ENCODE measurements around the gene RPS19BP1. TPM values are rescaled to one million over a fixed set of nuclear protein-coding genes. Genes with fewer than 3 reads are reported as not detected.
A peak's percentile ranks its signal among the peaks of the same experiment; 100 is the strongest.

RPS19BP1 gene
- total RNA-seq, 1 experiment from 2014 or later, result 286 TPM

- DNase-seq (ENCODE audit: low read depth), result no peak
Measured at GRCh38 chr22:39559456-39560105, 27.0 kb upstream of the RPS19BP1 start.

DNA sequence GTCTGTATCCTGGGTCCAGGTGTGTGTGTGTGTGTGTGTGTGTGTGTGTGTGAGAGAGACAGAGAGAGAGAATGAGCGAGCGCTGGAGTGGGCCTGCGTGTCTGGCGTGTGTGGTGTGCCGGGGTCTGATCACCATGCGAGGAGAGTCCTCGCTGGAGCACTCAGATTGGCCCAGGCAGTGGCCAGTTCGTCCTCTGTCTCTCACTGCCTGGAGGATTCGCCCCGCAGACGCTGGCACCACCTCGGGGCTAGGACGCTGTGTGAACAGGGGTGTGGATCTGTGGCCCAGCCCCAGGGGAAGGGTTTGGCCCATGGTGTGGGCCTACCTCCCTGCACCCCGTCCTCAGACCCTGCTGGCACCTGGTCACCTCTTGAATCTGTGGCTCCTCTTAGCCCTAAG, 26.4 kb upstream of the RPS19BP1 start:
- no peak for DNase-seq (ENCODE audit: low read depth)

DNA sequence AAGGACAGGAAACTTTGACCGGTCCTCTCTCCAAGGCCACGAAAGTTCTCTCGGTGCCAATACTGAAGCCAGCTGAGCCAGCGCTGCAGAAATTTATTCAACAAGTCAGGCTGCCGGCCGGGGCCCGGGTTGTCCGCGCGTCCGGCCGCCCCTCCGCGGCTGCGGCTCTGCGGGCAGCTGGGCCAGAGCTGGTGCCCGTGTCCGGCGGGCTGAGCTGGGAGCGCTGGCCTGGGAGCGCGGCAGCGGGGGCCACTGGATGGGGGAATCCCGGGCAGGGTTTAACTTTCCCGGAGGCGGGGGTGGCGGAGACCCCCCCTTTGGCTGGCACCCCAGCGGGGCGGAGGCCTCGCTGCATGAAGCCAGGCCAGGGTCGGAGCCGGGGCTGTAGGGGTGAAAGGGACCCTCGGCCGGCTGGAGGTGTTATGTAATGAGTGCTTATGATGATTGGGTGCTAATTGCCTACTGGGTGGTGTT, 25.7 kb upstream of the RPS19BP1 start:
- DNase-seq (ENCODE audit: low read depth), result no peak

DNA sequence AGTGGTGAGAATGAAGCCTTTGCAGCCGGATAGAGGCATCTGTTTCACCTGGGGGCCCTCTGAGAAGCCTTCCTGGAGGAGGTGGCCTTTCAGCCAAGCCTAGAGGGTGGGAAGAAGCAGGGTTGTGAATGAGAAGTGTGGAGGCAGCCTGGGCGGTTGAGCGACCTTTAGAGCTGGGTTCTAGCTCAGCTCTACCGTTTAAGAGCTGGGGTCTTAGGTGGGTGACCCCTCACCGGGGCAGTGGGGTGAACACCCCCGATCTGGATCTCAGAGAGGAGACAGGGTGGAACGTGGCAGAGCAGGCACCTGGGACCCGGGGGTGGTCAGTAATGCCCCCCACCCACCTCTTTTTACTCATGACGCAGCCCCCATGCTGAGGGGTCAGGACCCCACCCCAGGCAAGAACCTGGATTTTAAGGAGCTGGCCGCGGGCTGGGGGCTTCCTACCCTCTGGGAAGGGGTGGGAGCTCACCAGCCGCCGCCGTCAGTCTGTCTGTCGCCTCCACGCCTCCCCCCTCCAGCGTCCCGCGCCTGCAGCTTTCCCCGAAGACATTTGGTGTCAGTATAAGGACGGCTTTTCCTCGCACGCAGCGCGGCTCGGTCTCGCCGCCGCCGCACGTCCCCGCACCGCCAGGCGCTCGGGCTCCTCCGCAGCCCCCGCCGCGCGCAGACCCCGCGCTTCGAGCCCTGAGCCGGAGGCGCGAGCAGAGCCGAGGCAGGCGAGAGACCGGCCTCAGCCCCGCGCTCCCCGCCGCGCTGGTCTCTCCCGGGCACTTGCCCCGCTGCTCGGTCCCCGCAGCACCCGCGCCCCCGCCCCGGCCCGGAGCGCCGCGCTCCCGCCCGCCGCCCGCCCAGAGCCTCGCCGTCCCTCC, 24.7 kb upstream of the RPS19BP1 start:
- DNase-seq (ENCODE audit: low read depth), result no peak

DNA sequence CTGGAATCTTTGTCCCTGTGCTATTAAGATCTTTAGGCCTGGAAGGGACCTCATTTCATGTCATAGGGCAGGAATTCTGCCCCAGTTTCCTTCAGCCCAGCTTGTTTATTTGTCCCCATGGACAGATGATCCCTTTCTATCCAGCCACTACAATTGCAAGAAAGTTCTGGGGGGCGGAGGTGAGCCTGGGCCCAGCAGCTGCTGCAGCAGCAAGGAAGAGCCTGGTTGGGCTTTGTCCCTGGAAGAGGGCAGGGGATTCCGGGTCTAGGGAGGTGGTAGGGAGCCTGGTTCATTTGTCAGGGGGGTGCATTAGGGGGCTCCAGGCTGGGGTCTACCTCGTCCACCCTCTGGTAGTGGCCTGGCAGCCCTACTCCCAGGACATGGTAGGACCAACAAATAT, 21.6 kb upstream of the RPS19BP1 start:
- no peak for DNase-seq (ENCODE audit: low read depth)

- no peak for DNase-seq (ENCODE audit: low read depth)
Measured at GRCh38 chr22:39553429-39553828, 20.9 kb upstream of the RPS19BP1 start.

GRCh38 chr22:39547587-39547947, 15.0 kb upstream of the RPS19BP1 start:
- DNase-seq (ENCODE audit: low read depth), result no peak

GRCh38 chr22:39546889-39547586, 14.5 kb upstream of the RPS19BP1 start:
- DNase-seq (ENCODE audit: low read depth), result no peak

DNA sequence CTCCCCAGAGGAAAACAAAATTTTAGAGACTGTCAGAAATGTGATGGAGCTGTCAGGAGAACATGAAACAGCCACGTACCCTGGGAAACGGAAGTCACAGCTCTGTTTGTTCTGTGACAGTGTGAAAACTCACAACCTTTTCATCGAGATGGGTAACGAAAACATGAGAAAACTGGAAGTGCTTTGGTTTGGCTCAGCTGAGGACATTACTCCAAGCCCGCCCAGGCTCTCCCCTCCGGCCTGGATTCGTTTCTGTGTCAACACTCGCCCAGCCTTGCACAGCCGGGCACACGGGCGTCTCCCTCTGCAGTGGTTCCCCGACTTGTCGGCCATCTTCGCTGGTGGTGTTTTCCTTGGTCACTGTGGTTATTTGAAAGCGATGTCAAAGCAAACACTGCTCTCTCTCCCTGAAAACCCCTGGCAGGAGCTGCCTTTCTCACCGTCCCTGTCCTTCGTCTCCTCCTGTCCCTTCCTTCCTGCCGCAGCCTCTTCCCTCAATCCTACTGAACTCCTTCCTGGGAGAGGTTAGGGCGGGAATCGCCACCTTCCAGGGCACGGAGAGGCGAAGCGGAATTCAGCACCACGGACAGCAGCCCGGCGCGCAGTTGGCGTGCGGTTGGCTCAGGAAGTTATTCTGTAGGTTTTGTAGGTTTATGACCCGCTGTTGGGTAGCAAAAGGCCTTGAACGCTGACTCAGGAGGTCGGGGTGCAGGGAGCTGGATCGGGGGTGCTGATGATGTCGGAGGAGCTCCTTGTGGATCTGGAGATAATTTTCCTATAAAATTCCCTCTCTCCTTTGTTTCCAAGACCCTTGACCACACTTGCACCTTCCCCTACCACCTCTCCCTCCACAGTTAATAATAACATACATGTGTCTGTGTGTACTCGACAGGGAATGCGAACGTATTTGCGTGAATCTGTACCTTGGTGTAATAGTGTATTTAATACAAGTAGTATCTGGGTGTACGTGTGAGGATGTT, 13.1 kb upstream of the RPS19BP1 start:
- DNase-seq (ENCODE audit: low read depth), result no peak

GRCh38 chr22:39543095-39543494, 10.5 kb upstream of the RPS19BP1 start:
- DNase-seq (ENCODE audit: low read depth), result no peak

DNA sequence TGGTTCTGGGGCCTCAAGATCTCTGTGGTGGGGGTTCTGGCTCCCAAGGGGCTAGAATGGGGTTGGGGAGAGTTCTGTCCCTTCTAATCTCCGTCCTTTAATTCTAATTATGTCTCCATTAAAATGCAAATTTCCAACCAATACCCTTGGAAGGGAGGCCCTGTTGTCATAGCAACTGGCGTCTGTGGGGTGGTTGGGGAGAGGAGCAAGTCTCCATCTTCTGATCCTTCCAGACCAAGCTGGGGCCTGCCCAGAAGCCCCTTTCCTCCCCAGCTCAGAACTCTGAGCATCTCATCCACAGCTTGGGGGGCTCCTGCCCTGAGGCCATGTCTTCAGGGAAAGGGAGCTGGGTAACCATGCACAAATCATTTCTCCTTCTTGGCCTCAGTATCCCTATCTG, 5.4 kb upstream of the RPS19BP1 start:
- DNase-seq (ENCODE audit: low read depth), result no peak

DNA sequence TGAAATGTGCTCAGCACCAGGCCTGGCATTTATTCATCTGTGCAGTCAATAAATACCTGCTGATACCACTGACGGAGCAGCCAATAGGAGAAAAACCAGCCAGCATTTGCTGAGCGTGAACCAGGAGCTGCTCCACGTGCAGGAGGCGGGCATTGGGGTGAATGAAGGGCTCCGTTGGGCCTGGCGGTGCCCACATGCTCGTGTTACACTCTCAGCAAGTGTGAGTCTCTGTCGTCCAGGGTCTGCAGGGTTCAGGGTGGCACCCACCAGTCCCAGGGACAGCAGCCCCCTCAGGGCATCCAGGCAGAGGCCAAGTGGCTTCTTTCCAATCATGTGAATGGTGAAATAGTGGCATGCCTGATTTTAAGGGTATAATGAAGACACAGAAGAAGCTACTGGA, 4.2 kb upstream of the RPS19BP1 start:
- DNase-seq (ENCODE audit: low read depth), result no peak

GRCh38 chr22:39535831-39536449, 3.4 kb upstream of the RPS19BP1 start:
- DNase-seq (ENCODE audit: low read depth), result no peak

DNA sequence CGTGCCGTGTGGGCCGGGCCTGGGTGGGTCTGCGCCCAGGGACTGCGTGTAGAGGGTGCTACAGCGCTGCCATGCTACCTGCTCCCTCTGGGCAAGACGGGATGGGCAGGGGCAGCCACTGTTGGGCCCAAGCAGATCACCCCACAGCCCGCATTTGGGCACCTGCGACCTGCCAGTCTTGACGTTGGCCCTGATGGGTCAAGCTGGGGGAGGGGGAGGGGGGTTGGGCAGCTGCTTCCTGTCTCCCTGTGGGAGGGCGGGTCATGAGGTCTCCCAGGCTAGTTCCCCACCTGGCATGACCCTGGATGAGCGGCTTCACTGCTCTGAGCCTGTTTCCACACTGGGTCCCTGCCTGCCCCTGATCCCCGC, 2.8 kb upstream of the RPS19BP1 start:
- no peak for DNase-seq (ENCODE audit: low read depth)

- DNase-seq (ENCODE audit: low read depth), result peak; percentile 61
Measured at GRCh38 chr22:39534591-39535356, 2.2 kb upstream of the RPS19BP1 start.

DNA sequence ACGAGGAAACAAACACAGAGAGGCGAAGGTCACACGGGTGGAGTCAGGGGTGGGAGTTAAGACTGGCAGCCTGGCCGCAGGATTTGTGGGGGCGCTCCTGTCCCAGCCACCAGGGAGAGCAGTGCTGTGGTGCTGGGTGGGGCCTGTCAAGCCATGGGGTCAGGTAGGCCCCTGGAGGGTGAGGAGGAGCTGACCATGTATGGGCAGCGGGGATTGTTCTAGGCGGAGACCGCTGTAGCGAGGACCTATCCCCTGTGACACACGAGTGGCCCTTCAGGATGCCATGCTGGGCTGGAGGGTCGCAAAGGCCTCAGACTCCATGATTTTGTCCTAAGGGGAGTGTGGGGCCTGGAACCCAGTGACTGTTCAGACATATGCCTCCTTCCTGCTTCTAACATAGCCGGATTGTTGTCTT, 1.6 kb upstream of the RPS19BP1 start:
- no peak for DNase-seq (ENCODE audit: low read depth)

GRCh38 chr22:39530692-39531331, 1.7 kb downstream of the RPS19BP1 start:
- DNase-seq (ENCODE audit: low read depth), result peak; percentile 54

- DNase-seq (ENCODE audit: low read depth), result no peak
Measured at GRCh38 chr22:39530116-39530515, 2.4 kb downstream of the RPS19BP1 start.

- no peak for DNase-seq (ENCODE audit: low read depth)
Measured at GRCh38 chr22:39529487-39529851, 3.1 kb downstream of the RPS19BP1 start.
